Activated T-cell treated with anti-CD3 and anti-CD28 coated beads, Interleukin-2, amount 50 U/mL, for 4 hours (primary cell): ENCODE data around the gene ZNF444. TPM values are rescaled to one million over a fixed set of nuclear protein-coding genes. Genes with fewer than 3 reads are reported as not detected.
"Not testable (repeated sequence)": the region's sequence is repeated elsewhere in the genome, so short reads cannot be mapped to it uniquely, and the experiment has no call there.

ENCODE experiments used
- ATAC-seq, 2 donors: fragments of 200-7000 bp; cut with Tn5 transposase; one replicate each; pipeline ENCODE4 v1.10.0; 2021
- DNase-seq: peaks from one replicate; pipeline ENCODE4 v3.0.0-alpha.2; 2020
- H3K27me3 Mint-ChIP-seq: one replicate; pipeline ENCODE4 v1.8.0; 2021; ENCODE audit warnings: low read depth, mixed read lengths
- H3K36me3 Mint-ChIP-seq: one replicate; pipeline ENCODE4 v1.8.0; 2022; ENCODE audit warnings: mixed read lengths; ENCODE audit not compliant: insufficient read depth
- H3K4me1 Mint-ChIP-seq: one replicate; pipeline ENCODE4 v1.8.0; 2021; ENCODE audit warnings: low read depth, mixed read lengths
- H3K4me3 Mint-ChIP-seq: one replicate; pipeline ENCODE4 v1.8.0; 2021; ENCODE audit warnings: mild to moderate bottlenecking, moderate library complexity, mixed read lengths
- H3K9me3 Mint-ChIP-seq: one replicate; pipeline ENCODE4 v1.8.0; 2021; ENCODE audit warnings: mixed read lengths
- total RNA-seq, 3 donors: library from RNA; stranded (reverse); gene quantifications; one replicate each; pipeline ENCODE4 v1.2.1, GENCODE V29; 2021

The ZNF444 gene
- total RNA-seq, 3 donors from 2014 or later: 42.0 to 45.5 (median 44.9) TPM

DNA sequence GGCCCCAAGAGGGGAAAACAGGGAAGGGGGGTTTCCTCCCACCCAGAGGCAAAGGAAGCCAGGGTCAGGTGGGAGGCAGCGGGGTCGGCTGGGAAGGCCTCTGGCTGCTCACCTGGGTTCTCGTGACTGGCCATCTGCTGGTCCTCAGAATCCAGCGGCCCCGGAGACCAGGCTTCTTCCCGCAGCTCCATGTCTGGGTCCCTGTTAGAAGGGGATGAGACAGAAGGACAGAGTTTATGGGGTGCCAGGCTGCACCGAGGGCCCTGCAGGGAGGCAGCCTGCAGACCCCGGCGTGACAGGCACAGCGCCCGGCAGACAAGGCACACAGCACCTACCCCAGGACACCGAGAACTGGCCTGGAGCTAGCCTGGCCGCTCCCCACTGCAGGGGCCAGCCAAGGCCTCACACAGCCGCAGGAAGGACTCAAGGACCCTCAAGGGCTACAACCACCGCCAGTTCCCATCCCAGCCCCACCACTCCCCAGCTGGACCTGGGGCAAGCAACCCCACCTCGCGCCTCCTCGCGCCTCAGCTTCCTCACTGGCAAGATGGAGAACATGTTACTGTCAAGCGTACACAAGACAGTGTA lies 38.0 kb upstream of the ZNF444 start:
- H3K36me3 Mint-ChIP-seq: peaks cover 14% of the 10 kb centered on the region
- DNase-seq: no peak

DNA sequence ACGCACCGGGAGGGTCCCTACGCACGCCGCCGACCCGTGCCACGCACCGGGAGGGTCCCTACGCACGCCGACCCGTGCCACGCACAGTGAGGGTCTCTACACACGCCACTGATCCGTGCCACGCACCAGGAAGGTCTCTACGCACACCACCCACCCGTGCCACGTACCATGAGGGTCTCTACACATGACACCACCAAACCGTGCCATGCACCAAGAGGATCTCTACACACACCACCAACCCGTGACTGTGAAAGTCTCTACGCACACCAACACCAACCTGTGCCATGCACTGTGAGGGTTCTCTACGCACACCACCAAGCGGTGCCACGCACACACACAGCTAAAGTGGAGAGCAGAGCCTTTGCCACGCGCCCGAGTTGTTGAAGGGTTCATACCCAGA lies 36.7 kb upstream of the ZNF444 start:
- Mint-ChIP-seq H3K4me3 (no peak overlapping the region), H3K9me3 (no peaks in the 10 kb centered on the region), H3K27me3 (no peaks in the 10 kb centered on the region), H3K4me1 (peaks cover 24% of the 10 kb centered on the region), H3K36me3 (peaks cover 14% of the 10 kb centered on the region)
- DNase-seq (no peak), ATAC-seq (no peak)

More for the DNA sequence above, 38.0 kb upstream of the ZNF444 start:
- Mint-ChIP-seq H3K4me3 (no peak overlapping the region), H3K4me1 (peaks cover 21% of the 10 kb centered on the region), H3K27me3 (no peaks in the 10 kb centered on the region), H3K9me3 (no peaks in the 10 kb centered on the region)
- ATAC-seq: no peak

DNA sequence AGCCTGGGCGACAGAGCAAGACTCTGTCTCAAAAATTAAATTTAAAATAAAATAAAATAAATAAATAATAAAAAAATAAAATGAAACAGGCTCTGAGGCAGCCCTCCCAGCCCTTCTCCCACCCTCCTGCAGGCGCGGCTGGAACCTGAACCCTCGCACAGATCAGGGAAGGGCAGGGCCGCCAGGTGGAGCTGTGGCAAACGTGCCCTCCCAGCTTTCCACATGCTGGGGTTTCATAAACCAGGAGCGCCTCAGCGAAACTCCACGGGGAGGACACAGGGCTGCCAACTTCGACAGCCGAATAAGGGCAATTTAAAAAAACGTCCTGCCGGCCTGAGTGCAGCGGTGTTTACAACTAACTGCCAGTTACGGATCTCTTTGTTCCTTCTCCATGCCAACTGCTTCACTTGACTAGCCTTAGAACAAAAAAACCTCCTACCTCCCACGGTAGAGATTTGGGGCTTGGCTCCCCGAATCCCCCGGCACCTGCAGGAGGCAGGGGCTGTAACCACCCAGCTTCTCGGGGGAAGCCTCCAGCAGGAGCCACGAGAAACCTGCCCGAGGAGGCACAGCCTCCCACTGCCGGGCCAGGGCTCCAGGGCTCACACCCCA lies 35.9 kb upstream of the ZNF444 start:
- Mint-ChIP-seq H3K9me3 (no peaks in the 10 kb centered on the region), H3K4me1 (peaks cover 26% of the 10 kb centered on the region), H3K36me3 (peaks cover 14% of the 10 kb centered on the region), H3K27me3 (no peaks in the 10 kb centered on the region), H3K4me3 (no peak overlapping the region)
- DNase-seq (peak; percentile 46), ATAC-seq (peak; percentile 73 to 76)

GRCh38 chr19:56105831-56106396 lies 35.2 kb upstream of the ZNF444 start:
- DNase-seq, H3K27me3 Mint-ChIP-seq, ATAC-seq, H3K9me3 Mint-ChIP-seq: not testable (repeated sequence)
- H3K4me1 Mint-ChIP-seq: peaks cover 31% of the 10 kb centered on the region
- H3K36me3 Mint-ChIP-seq: peaks cover 14% of the 10 kb centered on the region
- H3K4me3 Mint-ChIP-seq: peak overlapping the region; percentile 25

DNA sequence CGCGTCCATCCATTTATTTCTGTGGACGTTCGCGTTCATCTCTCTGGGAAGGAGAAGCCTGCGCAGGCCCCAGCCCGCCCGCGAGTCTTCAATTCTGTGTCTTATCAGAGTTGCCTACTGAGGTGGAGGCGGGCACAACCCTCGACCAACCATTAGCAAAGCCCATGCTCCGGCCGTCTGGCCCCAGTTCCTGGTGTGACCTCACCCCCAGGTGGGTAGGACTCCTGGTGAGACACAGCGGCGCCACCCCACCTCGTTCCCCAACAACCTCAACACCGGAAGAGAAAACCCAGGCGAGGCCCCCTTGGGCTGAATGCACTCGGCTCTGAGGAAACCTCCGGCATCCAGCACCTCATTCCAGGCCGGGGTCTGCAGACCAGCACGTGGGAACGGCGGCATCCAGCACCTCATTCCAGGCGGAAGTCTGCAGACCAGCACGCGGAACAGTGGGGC lies 34.7 kb upstream of the ZNF444 start:
- Mint-ChIP-seq H3K4me3 (peak overlapping the region; percentile 25), H3K9me3 (no peaks in the 10 kb centered on the region), H3K4me1 (peaks cover 31% of the 10 kb centered on the region), H3K27me3 (no peaks in the 10 kb centered on the region), H3K36me3 (peaks cover 12% of the 10 kb centered on the region)
- no peak for DNase-seq
- ATAC-seq: no peak

- Mint-ChIP-seq H3K4me1 (peaks cover 34% of the 10 kb centered on the region), H3K36me3 (peaks cover 9% of the 10 kb centered on the region), H3K4me3 (no peak overlapping the region), H3K9me3 (no peaks in the 10 kb centered on the region), H3K27me3 (no peaks in the 10 kb centered on the region)
- ATAC-seq (no peak), DNase-seq (no peak)
These were observed 34.1 kb upstream of the ZNF444 start for GRCh38 chr19:56106993-56107392.

- H3K4me1 Mint-ChIP-seq: peaks cover 41% of the 10 kb centered on the region
- H3K4me3 Mint-ChIP-seq: no peak overlapping the region
- H3K27me3 Mint-ChIP-seq: no peaks in the 10 kb centered on the region
- ATAC-seq (no peak), DNase-seq (no peak)
- H3K9me3 Mint-ChIP-seq: no peaks in the 10 kb centered on the region
- peaks cover 7% of the 10 kb centered on the region for H3K36me3 Mint-ChIP-seq
These were observed 33.3 kb upstream of the ZNF444 start for GRCh38 chr19:56107626-56108351.

DNA sequence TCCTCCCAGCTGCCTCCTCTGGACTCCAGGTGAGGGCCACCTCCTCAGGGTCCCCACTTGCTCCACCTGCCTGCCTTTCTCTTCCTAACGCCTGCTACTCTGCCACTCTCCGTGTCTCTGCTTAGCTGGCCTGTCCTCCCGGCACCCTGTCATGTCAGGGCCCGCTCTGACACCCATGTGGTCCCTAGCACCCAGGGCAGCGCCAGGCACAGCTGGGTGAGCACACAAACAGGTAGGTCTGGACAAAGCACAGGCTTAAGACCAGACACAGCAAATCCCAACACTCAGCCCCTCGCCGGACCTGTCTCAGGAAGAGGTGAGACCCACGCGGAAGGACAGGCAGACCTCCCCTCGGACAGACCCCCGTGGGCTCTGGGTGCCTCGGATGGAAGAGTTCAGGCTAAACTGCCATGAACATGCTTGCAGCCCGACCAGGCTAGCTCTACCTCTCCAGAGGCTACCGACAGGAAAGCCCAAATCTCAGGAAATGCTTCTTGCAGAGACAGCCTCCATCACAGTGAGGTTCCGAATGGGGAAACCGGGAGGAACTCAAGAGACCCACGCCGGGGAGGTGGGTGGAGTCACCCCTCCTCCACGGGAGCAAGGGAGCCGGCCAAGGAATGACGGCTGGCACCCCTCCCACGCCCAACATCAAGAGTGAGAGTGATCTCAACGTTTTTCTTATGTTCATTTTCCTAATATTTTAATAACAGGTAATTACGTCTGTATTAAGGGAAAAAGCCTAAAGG lies 32.5 kb upstream of the ZNF444 start:
- H3K9me3 Mint-ChIP-seq: no peaks in the 10 kb centered on the region
- ATAC-seq (no peak), DNase-seq (no peak)
- H3K4me1 Mint-ChIP-seq: peaks cover 48% of the 10 kb centered on the region
- H3K4me3 Mint-ChIP-seq: no peak overlapping the region
- H3K27me3 Mint-ChIP-seq: no peaks in the 10 kb centered on the region
- peaks cover 7% of the 10 kb centered on the region for H3K36me3 Mint-ChIP-seq

GRCh38 chr19:56109226-56109625 lies 31.9 kb upstream of the ZNF444 start:
- DNase-seq (no peak), ATAC-seq (no peak)
- H3K4me1 Mint-ChIP-seq: peaks cover 52% of the 10 kb centered on the region
- no peaks in the 10 kb centered on the region for H3K9me3 Mint-ChIP-seq
- no peak overlapping the region for H3K4me3 Mint-ChIP-seq
- peaks cover 7% of the 10 kb centered on the region for H3K36me3 Mint-ChIP-seq
- H3K27me3 Mint-ChIP-seq: no peaks in the 10 kb centered on the region

GRCh38 chr19:56110515-56111448 lies 30.3 kb upstream of the ZNF444 start:
- Mint-ChIP-seq H3K4me3 (no peak overlapping the region), H3K27me3 (no peaks in the 10 kb centered on the region), H3K36me3 (peaks cover 7% of the 10 kb centered on the region), H3K4me1 (peaks cover 54% of the 10 kb centered on the region), H3K9me3 (no peaks in the 10 kb centered on the region)
- DNase-seq (no peak), ATAC-seq (no peak)

GRCh38 chr19:56111601-56112312 lies 29.3 kb upstream of the ZNF444 start:
- no peaks in the 10 kb centered on the region for H3K36me3 Mint-ChIP-seq
- no peak overlapping the region for H3K4me3 Mint-ChIP-seq
- DNase-seq (peak; percentile 20), ATAC-seq (peak; percentile 77 to 87)
- peaks cover 50% of the 10 kb centered on the region for H3K4me1 Mint-ChIP-seq
- H3K27me3 Mint-ChIP-seq: no peaks in the 10 kb centered on the region
- H3K9me3 Mint-ChIP-seq: no peaks in the 10 kb centered on the region

- H3K4me1 Mint-ChIP-seq: peaks cover 45% of the 10 kb centered on the region
- ATAC-seq (no peak), DNase-seq (no peak)
- H3K36me3 Mint-ChIP-seq: no peaks in the 10 kb centered on the region
- H3K27me3 Mint-ChIP-seq: no peaks in the 10 kb centered on the region
- H3K9me3 Mint-ChIP-seq: no peaks in the 10 kb centered on the region
- no peak overlapping the region for H3K4me3 Mint-ChIP-seq
These were observed 28.8 kb upstream of the ZNF444 start for GRCh38 chr19:56112313-56112709.
